ENCODE results near the gene NAV1.

GRCh38 chr1:201525193-201525778 is 13.6 kb upstream of the NAV1 start:
- TF ChIP-seq CTCF (optimal IDR thresholded peaks at IDR 0.05 in 1 of 3, IDR thresholded peaks at IDR 0.05 in 1 of 3, conservative IDR thresholded peaks at IDR 0.05 in 1 of 3; ENCODE audit: extremely low read depth in 1 of 3, insufficient read depth in 2 of 3, low read length in 3 of 3) = no peak
- no peak for TF ChIP-seq EZH2 (IDR thresholded peaks at IDR 0.05; ENCODE audit: low read length)
